K562 (cell line): Measurements from ENCODE around the gene PIGV. TPM values are rescaled to one million over a fixed set of nuclear protein-coding genes. Genes with fewer than 3 reads are reported as not detected.
A peak's percentile ranks its signal among the peaks of the same experiment; 100 is the strongest.

Experiments
- BRD4 ChIP-seq: fragments of 200-600 bp; sonication (generic); IDR thresholded peaks from 2 replicates; pipeline ENCODE4 v1.6.1; 2017; ENCODE audit warnings: inconsistent platforms
- CHD2 ChIP-seq: IDR thresholded peaks from 2 replicates; pipeline ENCODE4 v1.6.1; 2011; ENCODE audit warnings: low read depth, low read length
- ELF2 ChIP-seq: fragments of 250-450 bp; sonication (Bioruptor Pico); IDR thresholded peaks from 2 replicates; pipeline ENCODE4 v1.5.0; 2021; ENCODE audit warnings: mild to moderate bottlenecking
- FOXA3 ChIP-seq, 2 experiments: fragments of 450-650 bp in 1 of 2; sonication (generic) in 1 of 2; formaldehyde crosslinking; IDR thresholded peaks in 1 of 2; conservative IDR thresholded peaks in 1 of 2; 2 replicates each; pipeline versions ENCODE4 v1.4.0 to v1.8.0; 2020 to 2022; ENCODE audit warnings: mild to moderate bottlenecking in 2 of 2, missing genetic modification reagents in 1 of 2
- HDAC6 ChIP-seq: IDR thresholded peaks from 2 replicates; pipeline ENCODE4 v1.6.1; 2012; ENCODE audit warnings: low read depth, mild to moderate bottlenecking, control low read depth, inconsistent platforms, low read length, moderate library complexity
- ILK ChIP-seq: fragments of 450-650 bp; IDR thresholded peaks from 2 replicates; pipeline ENCODE4 v1.6.1; 2016; ENCODE audit warnings: missing genetic modification characterization, low read depth, mild to moderate bottlenecking, missing compliant biosample characterization, moderate library complexity, borderline replicate concordance
- JUND ChIP-seq, 2 experiments: IDR thresholded peaks; 2 replicates in 1 of 2; 3 replicates in 1 of 2; pipeline ENCODE4 v1.6.1; 2011; ENCODE audit warnings: borderline replicate concordance in 2 of 2, low read depth in 2 of 2, low read length in 2 of 2, improper control_type of control experiment in 1 of 2, missing biosample characterization in 1 of 2, missing genetic modification characterization in 1 of 2, missing genetic modification reagents in 1 of 2
- KDM2B ChIP-seq: fragments of 250-450 bp; sonication (Bioruptor Pico); IDR thresholded peaks from 2 replicates; pipeline ENCODE4 v1.8.0; 2021; ENCODE audit warnings: mild to moderate bottlenecking, moderate library complexity
- NFE2L1 ChIP-seq: fragments of 450-650 bp; IDR thresholded peaks from 2 replicates; pipeline ENCODE4 v1.6.1; 2016; ENCODE audit warnings: missing genetic modification characterization, low read depth, mild to moderate bottlenecking, missing compliant biosample characterization, moderate library complexity, borderline replicate concordance
- NONO ChIP-seq, 2 experiments: fragments of 200-400 bp in 1 of 2; fragments of 450-650 bp in 1 of 2; formaldehyde crosslinking in 1 of 2; IDR thresholded peaks; 2 replicates each; pipeline ENCODE4 v1.6.1; 2017; ENCODE audit warnings: low read depth in 2 of 2, mild to moderate bottlenecking in 2 of 2, moderate library complexity in 2 of 2, low read length in 1 of 2
- THRAP3 ChIP-seq: fragments of 450-650 bp; IDR thresholded peaks from 2 replicates; pipeline ENCODE4 v1.6.1; 2016; ENCODE audit warnings: mild to moderate bottlenecking, inconsistent platforms, borderline replicate concordance
- ZBTB1 ChIP-seq: sonication (generic); formaldehyde crosslinking; IDR thresholded peaks from 2 replicates; pipeline ENCODE4 v1.8.1; 2023; ENCODE audit warnings: missing genetic modification reagents, low read depth, mild to moderate bottlenecking, borderline replicate concordance
- polyA plus RNA-seq, 8 experiments: library from polyadenylated mRNA; depleted of rRNA in 4 of 8; stranded (reverse) in 5 of 8; unstranded in 3 of 8; fragments of >200 nt; fragmentation: Nextera tagmentation in 2 of 8; fragmentation: Illumina TruSeq in 1 of 8; extraction: Ambion mirVana in 2 of 8; extraction: Trizol in 1 of 8; gene quantifications; 2 replicates each; pipeline versions ENCODE4 v1.2.1 to v1.2.3, GENCODE V29; 2011 to 2014; ENCODE audit warnings: inconsistent platforms in 1 of 8, missing spikeins in 1 of 8
- total RNA-seq, 7 experiments: library from RNA; depleted of rRNA in 6 of 7; stranded (reverse); fragments of >200 nt in 6 of 7; fragmentation: Illumina TruSeq in 2 of 7; extraction: Trizol in 2 of 7; gene quantifications; 2 replicates each; pipeline versions ENCODE4 v1.2.1 to v1.2.3, GENCODE V29; 2011 to 2021; ENCODE audit warnings: low replicate concordance in 1 of 7
- TF ChIP-seq, protein P1 (sequence below), 2 experiments: fragments of 200-800 bp in 1 of 2; sonication (Bioruptor generic) in 1 of 2; sonication (generic) in 1 of 2; formaldehyde crosslinking in 1 of 2; IDR thresholded peaks in 1 of 2; conservative IDR thresholded peaks in 1 of 2; 2 replicates each; pipeline versions ENCODE4 v1.5.0 to v1.6.1; 2016 to 2020; ENCODE audit warnings: missing compliant biosample characterization in 1 of 2, missing genetic modification characterization in 1 of 2, missing genetic modification reagents in 1 of 2
- TF ChIP-seq, protein P2 (sequence below): sonication (generic); formaldehyde crosslinking; IDR thresholded peaks from 2 replicates; pipeline ENCODE4 v1.5.0; 2020; ENCODE audit warnings: missing genetic modification reagents
- TF ChIP-seq, protein P3 (sequence below): fragments of 450-650 bp; IDR thresholded peaks from 2 replicates; pipeline ENCODE4 v1.6.1; 2018; ENCODE audit not compliant: partially characterized antibody

PIGV gene
- total and polyA plus RNA-seq, 9 of the 15 experiments (the other 6 are each of a cell fraction or from before 2014, with no cell fraction given) = 8.4 to 21.8 (median 11.7) TPM

DNA sequence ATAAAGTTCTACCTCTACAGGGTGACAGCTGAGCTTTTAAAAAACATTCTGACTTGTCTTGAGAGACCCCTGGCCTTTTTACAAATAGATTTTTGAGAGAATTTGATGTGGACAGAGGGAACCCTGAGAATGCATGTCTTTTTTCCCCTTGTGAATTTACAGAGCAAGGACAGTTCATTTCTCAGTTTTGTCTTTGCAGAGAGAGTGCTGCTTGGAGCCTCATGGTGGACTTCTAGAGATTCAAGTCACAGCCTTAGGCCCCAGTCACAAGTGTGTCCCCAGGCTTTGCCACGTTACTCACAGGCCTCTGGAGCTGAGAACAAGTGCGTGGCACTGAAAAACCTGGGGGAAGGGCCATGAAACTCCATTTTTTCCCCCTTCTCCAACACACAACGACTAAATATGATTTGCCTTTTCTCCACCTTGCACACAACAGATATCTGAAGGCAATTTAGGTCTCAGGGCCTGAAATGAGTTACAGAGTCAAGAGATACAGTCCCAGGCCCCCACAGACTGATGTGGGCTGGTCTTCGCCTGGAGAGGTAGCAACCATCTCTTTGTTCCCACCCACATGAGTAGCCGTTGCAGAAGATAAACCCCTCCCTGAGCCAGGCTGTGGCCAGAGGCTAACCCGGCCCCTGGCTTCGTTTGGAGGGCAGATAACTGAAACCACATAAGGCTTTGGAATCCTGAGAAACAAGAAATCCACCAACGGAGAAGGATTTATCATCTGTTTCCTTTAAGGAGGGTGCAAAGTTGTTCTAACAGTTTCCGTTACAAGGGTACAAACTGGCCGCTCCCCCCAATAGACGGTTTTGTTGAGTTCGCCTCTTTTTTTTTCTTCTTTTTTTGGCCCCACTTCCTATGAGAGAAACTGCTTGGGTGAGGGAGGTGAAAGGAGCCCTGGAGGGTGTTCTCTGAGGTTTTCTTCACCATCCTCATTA lies 1.0 kb upstream of the PIGV start (continued):
- TF ChIP-seq NONO (IDR thresholded peaks at IDR 0.05; ENCODE audit: low read depth in 2 of 2, low read length in 1 of 2) (peak in 1 of 2 experiments; percentile 16; a peak in 1 of 4 replicates), FOXA3 (CRISPR knock-in tag; conservative IDR thresholded peaks at IDR 0.05 in 1 of 2, IDR thresholded peaks at IDR 0.05 in 1 of 2) (peak in 1 of 2 experiments; percentile 3; a peak in 1 of 4 replicates), KDM2B (CRISPR knock-in tag) (no peak), ZBTB1 (CRISPR knock-in tag) (no peak), HDAC6 (no peak), CHD2 (no peak), NFE2L1 (no peak), ILK (tag) (no peak), BRD4 (peak; percentile 88), THRAP3 (peak; percentile 59; the same call in 1 of the 2 replicates), JUND (IDR thresholded peaks at IDR 0.05; ENCODE audit: borderline replicate concordance, low read depth, low read length) (peak; percentile 61), JUND (tag; IDR thresholded peaks at IDR 0.05; ENCODE audit: borderline replicate concordance, low read depth, low read length) (peak; percentile 53; the same call in 2 of the 3 replicates), ELF2 (0 out of 2 replicates have a peak, but pooled peaks have one; percentile 43)
- TF ChIP-seq, protein P1, sequence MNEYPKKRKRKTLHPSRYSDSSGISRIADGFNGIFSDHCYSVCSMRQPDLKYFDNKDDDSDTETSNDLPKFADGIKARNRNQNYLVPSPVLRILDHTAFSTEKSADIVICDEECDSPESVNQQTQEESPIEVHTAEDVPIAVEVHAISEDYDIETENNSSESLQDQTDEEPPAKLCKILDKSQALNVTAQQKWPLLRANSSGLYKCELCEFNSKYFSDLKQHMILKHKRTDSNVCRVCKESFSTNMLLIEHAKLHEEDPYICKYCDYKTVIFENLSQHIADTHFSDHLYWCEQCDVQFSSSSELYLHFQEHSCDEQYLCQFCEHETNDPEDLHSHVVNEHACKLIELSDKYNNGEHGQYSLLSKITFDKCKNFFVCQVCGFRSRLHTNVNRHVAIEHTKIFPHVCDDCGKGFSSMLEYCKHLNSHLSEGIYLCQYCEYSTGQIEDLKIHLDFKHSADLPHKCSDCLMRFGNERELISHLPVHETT (CRISPR knock-in tag; conservative IDR thresholded peaks at IDR 0.05 in 1 of 2, IDR thresholded peaks at IDR 0.05 in 1 of 2) = peak in 1 of 2 experiments; percentile 63; a peak in 2 of 4 replicates
- TF ChIP-seq, protein P2, sequence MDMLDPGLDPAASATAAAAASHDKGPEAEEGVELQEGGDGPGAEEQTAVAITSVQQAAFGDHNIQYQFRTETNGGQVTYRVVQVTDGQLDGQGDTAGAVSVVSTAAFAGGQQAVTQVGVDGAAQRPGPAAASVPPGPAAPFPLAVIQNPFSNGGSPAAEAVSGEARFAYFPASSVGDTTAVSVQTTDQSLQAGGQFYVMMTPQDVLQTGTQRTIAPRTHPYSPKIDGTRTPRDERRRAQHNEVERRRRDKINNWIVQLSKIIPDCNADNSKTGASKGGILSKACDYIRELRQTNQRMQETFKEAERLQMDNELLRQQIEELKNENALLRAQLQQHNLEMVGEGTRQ (CRISPR knock-in tag) = no peak
- TF ChIP-seq, protein P3, sequence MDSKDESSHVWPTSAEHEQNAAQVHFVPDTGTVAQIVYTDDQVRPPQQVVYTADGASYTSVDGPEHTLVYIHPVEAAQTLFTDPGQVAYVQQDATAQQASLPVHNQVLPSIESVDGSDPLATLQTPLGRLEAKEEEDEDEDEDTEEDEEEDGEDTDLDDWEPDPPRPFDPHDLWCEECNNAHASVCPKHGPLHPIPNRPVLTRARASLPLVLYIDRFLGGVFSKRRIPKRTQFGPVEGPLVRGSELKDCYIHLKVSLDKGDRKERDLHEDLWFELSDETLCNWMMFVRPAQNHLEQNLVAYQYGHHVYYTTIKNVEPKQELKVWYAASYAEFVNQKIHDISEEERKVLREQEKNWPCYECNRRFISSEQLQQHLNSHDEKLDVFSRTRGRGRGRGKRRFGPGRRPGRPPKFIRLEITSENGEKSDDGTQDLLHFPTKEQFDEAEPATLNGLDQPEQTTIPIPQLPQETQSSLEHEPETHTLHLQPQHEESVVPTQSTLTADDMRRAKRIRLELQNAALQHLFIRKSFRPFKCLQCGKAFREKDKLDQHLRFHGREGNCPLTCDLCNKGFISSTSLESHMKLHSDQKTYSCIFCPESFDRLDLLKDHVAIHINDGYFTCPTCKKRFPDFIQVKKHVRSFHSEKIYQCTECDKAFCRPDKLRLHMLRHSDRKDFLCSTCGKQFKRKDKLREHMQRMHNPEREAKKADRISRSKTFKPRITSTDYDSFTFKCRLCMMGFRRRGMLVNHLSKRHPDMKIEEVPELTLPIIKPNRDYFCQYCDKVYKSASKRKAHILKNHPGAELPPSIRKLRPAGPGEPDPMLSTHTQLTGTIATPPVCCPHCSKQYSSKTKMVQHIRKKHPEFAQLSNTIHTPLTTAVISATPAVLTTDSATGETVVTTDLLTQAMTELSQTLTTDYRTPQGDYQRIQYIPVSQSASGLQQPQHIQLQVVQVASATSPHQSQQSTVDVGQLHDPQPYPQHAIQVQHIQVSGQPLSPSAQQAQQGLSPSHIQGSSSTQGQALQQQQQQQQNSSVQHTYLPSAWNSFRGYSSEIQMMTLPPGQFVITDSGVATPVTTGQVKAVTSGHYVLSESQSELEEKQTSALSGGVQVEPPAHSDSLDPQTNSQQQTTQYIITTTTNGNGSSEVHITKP = peak; percentile 94
